SU-DHL-6 (cell line): Measurements from ENCODE around the gene XPNPEP2.

Experiments used
- CTCF ChIP-seq: fragments of 200-600 bp; sonication (generic); IDR thresholded peaks from one replicate; pipeline ENCODE4 v1.5.1; 2017; ENCODE audit warnings: antibody characterized with exemption, mild to moderate bottlenecking, low read length, moderate library complexity; ENCODE audit not compliant: insufficient read depth, poor library complexity, severe bottlenecking
- EZH2phosphoT487 ChIP-seq: fragments of 200-600 bp; sonication (generic), shearing (Covaris generic); conservative IDR thresholded peaks from 2 replicates; pipeline ENCODE4 v1.6.1; 2018; ENCODE audit warnings: mild to moderate bottlenecking, antibody characterized with exemption, low read length, moderate library complexity, mixed read lengths

- TF ChIP-seq CTCF (no peak), EZH2phosphoT487 (no peak)
These were observed 16.9 kb upstream of the XPNPEP2 start for GRCh38 chrX:129721870-129722269.
